ENCODE results near the gene PPP2R2D.

Gene PPP2R2D

GRCh38 chr10:131905603-131906268 is 4.9 kb downstream of the PPP2R2D start:
- TF ChIP-seq CTCF (IDR thresholded peaks at IDR 0.05; ENCODE audit: low read depth, low read length, missing control alignments), result no peak
- Histone ChIP-seq H3K27me3 (replicated peaks) (no peaks in the 10 kb centered on the region), H3K4me3 (ENCODE audit: low read depth, low read length) (no peak overlapping the region), H3K27ac (no peak overlapping the region), H3K36me3 (replicated peaks) (no peaks in the 10 kb centered on the region)
- in situ Hi-C loops (cut with HindIII; ENCODE audit: low pct_ligation_motif_present, low sequenced_read_pairs), result no loop called here
- no peak for DNase-seq

GRCh38 chr10:131906269-131906639 is 5.4 kb downstream of the PPP2R2D start:
- no peak for TF ChIP-seq CTCF (IDR thresholded peaks at IDR 0.05; ENCODE audit: low read depth, low read length, missing control alignments)
- in situ Hi-C loops (cut with HindIII; ENCODE audit: low pct_ligation_motif_present, low sequenced_read_pairs), result no loop called here
- Histone ChIP-seq H3K27me3 (replicated peaks) (no peaks in the 10 kb centered on the region), H3K27ac (no peak overlapping the region), H3K36me3 (replicated peaks) (no peaks in the 10 kb centered on the region), H3K4me3 (ENCODE audit: low read depth, low read length) (no peak overlapping the region)
- DNase-seq, result no peak

GRCh38 chr10:131907679-131908078 is 6.9 kb downstream of the PPP2R2D start:
- Histone ChIP-seq H3K27ac (no peak overlapping the region), H3K27me3 (replicated peaks) (no peaks in the 10 kb centered on the region), H3K36me3 (replicated peaks) (no peaks in the 10 kb centered on the region), H3K4me3 (ENCODE audit: low read depth, low read length) (no peak overlapping the region)
- DNase-seq, result no peak
- in situ Hi-C loops (cut with HindIII; ENCODE audit: low pct_ligation_motif_present, low sequenced_read_pairs), result no loop called here
- TF ChIP-seq CTCF (IDR thresholded peaks at IDR 0.05; ENCODE audit: low read depth, low read length, missing control alignments), result no peak

GRCh38 chr10:131908151-131908550 is 7.3 kb downstream of the PPP2R2D start:
- Histone ChIP-seq H3K4me3 (ENCODE audit: low read depth, low read length) (no peak overlapping the region), H3K27ac (no peak overlapping the region), H3K36me3 (replicated peaks) (no peaks in the 10 kb centered on the region), H3K27me3 (replicated peaks) (no peaks in the 10 kb centered on the region)
- TF ChIP-seq CTCF (IDR thresholded peaks at IDR 0.05; ENCODE audit: low read depth, low read length, missing control alignments), result no peak
- DNase-seq, result no peak
- in situ Hi-C loops (cut with HindIII; ENCODE audit: low pct_ligation_motif_present, low sequenced_read_pairs), result no loop called here

- DNase-seq, result no peak
These were observed 8.4 kb downstream of the PPP2R2D start for GRCh38 chr10:131909014-131909808.

More at GRCh38 chr10:131909014-131909808, 8.4 kb downstream of the PPP2R2D start:
- Histone ChIP-seq H3K36me3 (replicated peaks) (no peaks in the 10 kb centered on the region), H3K4me3 (ENCODE audit: low read depth, low read length) (no peak overlapping the region), H3K27ac (no peak overlapping the region), H3K27me3 (replicated peaks) (no peaks in the 10 kb centered on the region)
- no peak for TF ChIP-seq CTCF (IDR thresholded peaks at IDR 0.05; ENCODE audit: low read depth, low read length, missing control alignments)
- in situ Hi-C loops (cut with HindIII; ENCODE audit: low pct_ligation_motif_present, low sequenced_read_pairs), result no loop called here

Data from brain microvascular endothelial cell (primary cell).